Panc1 (cell line): ENCODE results near the gene MAP7.

ENCODE experiments used
- POLR2AphosphoS5 ChIP-seq: IDR thresholded peaks from 2 replicates; pipeline ENCODE4 v1.6.1; 2012; ENCODE audit warnings: mild to moderate bottlenecking, low read depth, low read length, moderate library complexity
- TF ChIP-seq, protein P1 (sequence below): fragments of 450-650 bp; IDR thresholded peaks from 2 replicates; pipeline ENCODE4 v1.5.1; 2017; ENCODE audit warnings: mild to moderate bottlenecking

DNA sequence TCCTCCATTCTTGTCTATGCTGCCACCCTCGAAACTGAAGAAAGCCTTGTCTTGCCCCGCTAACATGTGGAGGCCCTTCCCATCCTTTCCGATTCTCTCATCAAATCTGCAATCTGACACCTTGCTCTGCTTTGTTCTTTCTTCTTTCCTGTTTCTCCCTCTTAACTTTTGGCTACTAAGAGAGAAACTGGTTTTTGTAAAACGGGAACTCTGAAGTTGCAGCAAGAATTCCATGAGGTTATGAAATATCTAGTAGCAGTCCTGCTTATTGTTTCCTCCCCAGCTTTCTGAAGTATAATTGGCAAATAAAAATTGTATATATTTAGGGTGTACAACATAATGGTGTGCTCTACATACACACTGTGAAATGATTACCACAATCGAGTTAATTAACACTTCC is 80.2 kb downstream of the MAP7 start:
- TF ChIP-seq POLR2AphosphoS5: no peak
- TF ChIP-seq, protein P1, sequence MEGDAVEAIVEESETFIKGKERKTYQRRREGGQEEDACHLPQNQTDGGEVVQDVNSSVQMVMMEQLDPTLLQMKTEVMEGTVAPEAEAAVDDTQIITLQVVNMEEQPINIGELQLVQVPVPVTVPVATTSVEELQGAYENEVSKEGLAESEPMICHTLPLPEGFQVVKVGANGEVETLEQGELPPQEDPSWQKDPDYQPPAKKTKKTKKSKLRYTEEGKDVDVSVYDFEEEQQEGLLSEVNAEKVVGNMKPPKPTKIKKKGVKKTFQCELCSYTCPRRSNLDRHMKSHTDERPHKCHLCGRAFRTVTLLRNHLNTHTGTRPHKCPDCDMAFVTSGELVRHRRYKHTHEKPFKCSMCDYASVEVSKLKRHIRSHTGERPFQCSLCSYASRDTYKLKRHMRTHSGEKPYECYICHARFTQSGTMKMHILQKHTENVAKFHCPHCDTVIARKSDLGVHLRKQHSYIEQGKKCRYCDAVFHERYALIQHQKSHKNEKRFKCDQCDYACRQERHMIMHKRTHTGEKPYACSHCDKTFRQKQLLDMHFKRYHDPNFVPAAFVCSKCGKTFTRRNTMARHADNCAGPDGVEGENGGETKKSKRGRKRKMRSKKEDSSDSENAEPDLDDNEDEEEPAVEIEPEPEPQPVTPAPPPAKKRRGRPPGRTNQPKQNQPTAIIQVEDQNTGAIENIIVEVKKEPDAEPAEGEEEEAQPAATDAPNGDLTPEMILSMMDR: no peak
